H9 (cell line): ENCODE results near the gene KRT86. TPM values are rescaled to one million over a fixed set of nuclear protein-coding genes. Genes with fewer than 3 reads are reported as not detected.

Experiments
- DNase-seq: peaks from one replicate; pipeline ENCODE4 v3.0.0-alpha.2; 2017
- H2AFZ ChIP-seq: one replicate; pipeline ENCODE4 v1.6.1; 2013; ENCODE audit warnings: mild to moderate bottlenecking, low read length, control low read depth, moderate library complexity
- H2AK5ac ChIP-seq: 2 replicates; pipeline ENCODE4 v1.6.1; 2013; ENCODE audit warnings: low read length, control low read depth, mixed read lengths; ENCODE audit not compliant: insufficient read length
- H2BK120ac ChIP-seq: one replicate; pipeline ENCODE4 v1.6.1; 2013; ENCODE audit warnings: low read depth, mild to moderate bottlenecking, low read length, control low read depth, inconsistent platforms; ENCODE audit not compliant: poor library complexity, severe bottlenecking
- H2BK12ac ChIP-seq: 2 replicates; pipeline ENCODE4 v1.6.1; 2013; ENCODE audit warnings: low read length, control low read depth, mixed read lengths, low read depth; ENCODE audit not compliant: insufficient read length
- H2BK15ac ChIP-seq: 2 replicates; pipeline ENCODE4 v1.6.1; 2013; ENCODE audit warnings: low read depth, low read length, control low read depth
- H2BK20ac ChIP-seq: one replicate; pipeline ENCODE4 v1.6.1; 2013; ENCODE audit warnings: low read depth, mild to moderate bottlenecking, low read length, control low read depth, inconsistent platforms; ENCODE audit not compliant: poor library complexity, severe bottlenecking
- H2BK5ac ChIP-seq: 2 replicates; pipeline ENCODE4 v1.6.1; 2013; ENCODE audit warnings: low read length, control low read depth, mixed read lengths; ENCODE audit not compliant: insufficient read length
- H3K14ac ChIP-seq: 2 replicates; pipeline ENCODE4 v1.6.1; 2013; ENCODE audit warnings: low read length, control low read depth; ENCODE audit not compliant: insufficient read depth
- H3K18ac ChIP-seq: 2 replicates; pipeline ENCODE4 v1.6.1; 2013; ENCODE audit warnings: low read depth, mild to moderate bottlenecking, mixed read lengths, low read length, control low read depth; ENCODE audit not compliant: insufficient read length
- H3K23ac ChIP-seq: 2 replicates; pipeline ENCODE4 v1.6.1; 2013; ENCODE audit warnings: low read length, control low read depth, mixed read lengths, low read depth; ENCODE audit not compliant: insufficient read length
- H3K23me2 ChIP-seq: 2 replicates; pipeline ENCODE4 v1.6.1; 2013; ENCODE audit warnings: low read depth, mild to moderate bottlenecking, mixed read lengths, low read length, control low read depth; ENCODE audit not compliant: insufficient read length, poor library complexity, severe bottlenecking
- H3K27ac ChIP-seq: 2 replicates; pipeline ENCODE4 v1.5.1; 2013; ENCODE audit warnings: low read length, control low read depth, mixed read lengths, low read depth; ENCODE audit not compliant: insufficient read length
- H3K27me3 ChIP-seq: 2 replicates; pipeline ENCODE4 v1.6.1; 2013; ENCODE audit warnings: low read length, control low read depth, inconsistent platforms; ENCODE audit not compliant: insufficient read depth
- H3K4ac ChIP-seq: 2 replicates; pipeline ENCODE4 v1.6.1; 2013; ENCODE audit warnings: low read depth, mild to moderate bottlenecking, control low read depth, inconsistent platforms, low read length, moderate library complexity
- H3K4me1 ChIP-seq: 2 replicates; pipeline ENCODE4 v1.6.1; 2013; ENCODE audit warnings: low read length, control low read depth, inconsistent platforms; ENCODE audit not compliant: insufficient read depth
- H3K4me2 ChIP-seq: 2 replicates; pipeline ENCODE4 v1.6.1; 2013; ENCODE audit warnings: low read length, control low read depth, mixed read lengths; ENCODE audit not compliant: insufficient read length, insufficient read depth
- H3K56ac ChIP-seq: 2 replicates; pipeline ENCODE4 v1.6.1; 2013; ENCODE audit warnings: low read depth, mild to moderate bottlenecking, mixed read lengths, low read length, control low read depth; ENCODE audit not compliant: insufficient read length
- H3K79me1 ChIP-seq: 2 replicates; pipeline ENCODE4 v1.6.1; 2013; ENCODE audit warnings: low read depth, mild to moderate bottlenecking, moderate library complexity, low read length, control low read depth, inconsistent platforms; ENCODE audit not compliant: insufficient read depth, poor library complexity, severe bottlenecking
- H3K79me2 ChIP-seq: 2 replicates; pipeline ENCODE4 v1.6.1; 2013; ENCODE audit warnings: low read length, control low read depth, inconsistent platforms; ENCODE audit not compliant: insufficient read depth
- H3K9ac ChIP-seq: 2 replicates; pipeline ENCODE4 v1.6.1; 2013; ENCODE audit warnings: low read length, control low read depth, mixed read lengths; ENCODE audit not compliant: insufficient read length; ENCODE audit errors: extremely low read depth
- H3K9me3 ChIP-seq: one replicate; pipeline ENCODE4 v1.6.1; 2013; ENCODE audit warnings: low read depth, low read length, inconsistent platforms; ENCODE audit not compliant: control insufficient read depth
- H3T11ph ChIP-seq: one replicate; pipeline ENCODE4 v1.6.1; 2013; ENCODE audit warnings: mild to moderate bottlenecking, low read length, control low read depth, inconsistent platforms
- H4K20me1 ChIP-seq: one replicate; pipeline ENCODE4 v1.6.1; 2013; ENCODE audit not compliant: control insufficient read depth, insufficient read length, insufficient read depth
- H4K5ac ChIP-seq: 2 replicates; pipeline ENCODE4 v1.6.1; 2013; ENCODE audit warnings: low read depth, mild to moderate bottlenecking, mixed read lengths, low read length, control low read depth; ENCODE audit not compliant: insufficient read length
- H4K8ac ChIP-seq: replicated peaks from 2 replicates; pipeline ENCODE4 v1.6.1; 2013; ENCODE audit warnings: low read length, control low read depth, mixed read lengths, low read depth; ENCODE audit not compliant: insufficient read length
- H4K91ac ChIP-seq: 2 replicates; pipeline ENCODE4 v1.6.1; 2013; ENCODE audit warnings: low read depth, mild to moderate bottlenecking, moderate library complexity, mixed read lengths, low read length, control low read depth; ENCODE audit not compliant: insufficient read length
- H3K27ac Mint-ChIP-seq, 3 experiments: 2 replicates in 2 of 3; 3 replicates in 1 of 3; pipeline ENCODE4 v1.8.0; 2020 to 2021; ENCODE audit warnings: mixed read lengths in 3 of 3, mild to moderate bottlenecking in 1 of 3, moderate library complexity in 1 of 3
- H3K27me3 Mint-ChIP-seq: 2 replicates; pipeline ENCODE4 v1.8.0; 2021; ENCODE audit warnings: low read depth, mild to moderate bottlenecking, moderate library complexity, mixed read lengths
- H3K36me3 Mint-ChIP-seq, 3 experiments: 2 replicates in 2 of 3; 3 replicates in 1 of 3; pipeline ENCODE4 v1.8.0; 2020 to 2021; ENCODE audit warnings: low read depth in 3 of 3, mixed read lengths in 3 of 3; ENCODE audit not compliant: insufficient read depth in 1 of 3
- H3K4me1 Mint-ChIP-seq, 2 experiments: 2 replicates each; pipeline ENCODE4 v1.8.0; 2020; ENCODE audit warnings: mixed read lengths in 2 of 2
- H3K4me3 Mint-ChIP-seq, 2 experiments: 2 replicates in 1 of 2; 3 replicates in 1 of 2; pipeline ENCODE4 v1.8.0; 2020 to 2021; ENCODE audit warnings: mild to moderate bottlenecking in 2 of 2, mixed read lengths in 2 of 2, moderate library complexity in 1 of 2
- H3K9me3 Mint-ChIP-seq, 2 experiments: 2 replicates in 1 of 2; 3 replicates in 1 of 2; pipeline ENCODE4 v1.8.0; 2020; ENCODE audit warnings: mild to moderate bottlenecking in 2 of 2, mixed read lengths in 2 of 2, moderate library complexity in 1 of 2
- CTCF ChIP-seq: fragments of 200-600 bp; sonication (generic); conservative IDR thresholded peaks from 3 replicates; pipeline ENCODE4 v1.8.0; 2021; ENCODE audit warnings: antibody characterized with exemption, mild to moderate bottlenecking
- WGBS: extraction: QIAGEN DNeasy Blood & Tissue Kit; methylation state at CpG from one replicate; pipeline ENCODE4 v1.1.7; 2013; ENCODE audit warnings: missing lambda C conversion rate, low lambda C conversion rate, mixed read lengths; ENCODE audit not compliant: insufficient read length; ENCODE audit errors: extremely low coverage; 5-methylcytosine and 5-hydroxymethylcytosine counted together
- total RNA-seq: library from RNA; stranded (reverse); gene quantifications from 2 replicates; pipeline ENCODE4 v1.2.1, GENCODE V29; 2021

KRT86 gene
- total RNA-seq, 1 experiment from 2014 or later = not detected

GRCh38 chr12:52352951-52353350, 78.5 kb downstream of the KRT86 start:
- no peak overlapping the region for H4K5ac ChIP-seq
- Mint-ChIP-seq H3K4me3 (no peak overlapping the region), H3K9me3 (no peaks in the 10 kb centered on the region), H3K27me3 (peaks cover 8% of the 10 kb centered on the region; the same call in 1 of the 2 replicates), H3K27ac (no peak overlapping the region), H3K36me3 (no peaks in the 10 kb centered on the region), H3K4me1 (peaks cover 13 to 14% of the 10 kb centered on the region in 2 experiments)
- no peak overlapping the region for H4K91ac ChIP-seq
- H2BK15ac ChIP-seq = no peak overlapping the region
- H3K23me2 ChIP-seq = no peaks in the 10 kb centered on the region
- WGBS = no CpG with 5 or more reads among the region's 2 CpGs
- H2AK5ac ChIP-seq = no peak overlapping the region
- H3K27ac ChIP-seq = no peak overlapping the region
- no peaks in the 10 kb centered on the region for H3K4me1 ChIP-seq
- no peaks in the 10 kb centered on the region for H4K20me1 ChIP-seq
- H3K79me1 ChIP-seq = no peaks in the 10 kb centered on the region
- no peak overlapping the region for H3K4me2 ChIP-seq
- H2AFZ ChIP-seq = no peak overlapping the region
- no peak overlapping the region for H3K4ac ChIP-seq
- TF ChIP-seq CTCF = no peak
- no peak overlapping the region for H3K56ac ChIP-seq
- no peak overlapping the region for H2BK5ac ChIP-seq
- no peak overlapping the region for H3K14ac ChIP-seq
- no peak overlapping the region for H2BK120ac ChIP-seq
- no peak overlapping the region for H4K8ac ChIP-seq
- no peaks in the 10 kb centered on the region for H3K9me3 ChIP-seq
- no peak overlapping the region for H3K18ac ChIP-seq
- no peaks in the 10 kb centered on the region for H3K79me2 ChIP-seq
- no peak overlapping the region for H3T11ph ChIP-seq
- H2BK12ac ChIP-seq = no peak overlapping the region
- H2BK20ac ChIP-seq = no peak overlapping the region
- no peak for DNase-seq
- no peak overlapping the region for H3K9ac ChIP-seq
- H3K23ac ChIP-seq = no peak overlapping the region
- no peaks in the 10 kb centered on the region for H3K27me3 ChIP-seq
